ENCODE measurements around the gene CCL27. TPM values are rescaled to one million over a fixed set of nuclear protein-coding genes. Genes with fewer than 3 reads are reported as not detected.
A peak's percentile ranks its signal among the peaks of the same experiment; 100 is the strongest.

The CCL27 gene
- total RNA-seq, 6 donors from 2014 or later = 32.5 TPM; not detected in 5

GRCh38 chr9:34637356-34638137 lies 24.9 kb downstream of the CCL27 start, which contains the start of gene SIGMAR1:
SIGMAR1 (minus strand) TSS chr9:34637787; CDS start chr9:34637697, 90 bp downstream.
- peak; percentile 97 to 98 for ATAC-seq (ENCODE audit: low FRiP score in 2 of 2)
- DNase-seq = peak; percentile 94 to 98
- TF ChIP-seq POLR2AphosphoS5 (IDR thresholded peaks at IDR 0.05) = peak; percentile 77 to 88
- TF ChIP-seq CTCF (IDR thresholded peaks at IDR 0.05) = peak in 3 of 6 experiments; percentile 35 to 47 (median 45)
- peak in 3 of 4 donors; percentile 13 to 93 (median 70) for TF ChIP-seq POLR2A (IDR thresholded peaks at IDR 0.05)
- no peak for TF ChIP-seq EP300 (IDR thresholded peaks at IDR 0.05)
- peaks cover 0 to 8% (median 4%) of the 10 kb centered on the region in 4 donors for H3K36me3 ChIP-seq
- peak within 1 kb of the TSS; percentile 58 to 91 (median 81) for H3K4me3 ChIP-seq
- 0% methylated on average over 19 to 37 of the region's 74 CpGs for whole genome bisulfite sequencing, 2 donors
- H3K9me3 ChIP-seq = no peaks in the 10 kb centered on the region
- H3K27me3 ChIP-seq = no peaks in the 10 kb centered on the region
- H3K4me1 ChIP-seq = peaks cover 21 to 23% (median 22%) of the 10 kb centered on the region in 4 donors
- peak within 1 kb of the TSS; percentile 73 to 94 (median 88) for H3K27ac ChIP-seq

- Histone ChIP-seq H3K27ac (peak overlapping the region; percentile 73 to 94 (median 88)), H3K4me1 (peaks cover 21 to 23% (median 22%) of the 10 kb centered on the region in 4 donors), H3K36me3 (peaks cover 0 to 8% (median 4%) of the 10 kb centered on the region in 4 donors), H3K9me3 (no peaks in the 10 kb centered on the region), H3K27me3 (no peaks in the 10 kb centered on the region), H3K4me3 (peak overlapping the region; percentile 58 to 91 (median 81))
- TF ChIP-seq POLR2A (IDR thresholded peaks at IDR 0.05) = no peak
- no peak for TF ChIP-seq CTCF (IDR thresholded peaks at IDR 0.05)
- no peak for TF ChIP-seq POLR2AphosphoS5 (IDR thresholded peaks at IDR 0.05)
- no peak for TF ChIP-seq EP300 (IDR thresholded peaks at IDR 0.05)
- ATAC-seq (ENCODE audit: low FRiP score in 2 of 2) (no peak), DNase-seq (no peak)
- 5 to 12% methylated on average over 15 to 17 of the region's 23 CpGs for WGBS, 2 donors
These were observed 25.6 kb downstream of the CCL27 start for GRCh38 chr9:34636791-34637355.

DNA sequence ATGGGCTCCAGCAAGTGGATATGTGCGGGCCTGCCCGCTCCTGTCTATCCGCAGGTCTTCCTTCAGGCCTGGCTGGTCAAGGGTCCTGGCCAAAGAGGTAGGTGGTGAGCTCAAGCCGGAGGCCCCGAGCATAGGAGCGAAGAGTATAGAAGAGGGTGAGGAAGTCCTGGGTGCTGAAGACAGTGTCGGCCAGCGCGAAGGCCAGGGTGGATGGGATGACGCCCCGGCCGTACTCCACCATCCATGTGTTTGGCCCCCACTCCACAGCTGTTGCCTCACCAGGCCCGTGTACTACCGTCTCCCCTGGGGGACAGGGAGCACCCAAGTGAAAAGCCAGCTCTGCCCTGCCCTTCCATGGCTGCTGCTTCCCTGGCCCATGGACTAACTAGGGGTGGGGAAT lies 26.9 kb downstream of the CCL27 start:
- peaks cover 21 to 23% (median 22%) of the 10 kb centered on the region in 4 donors for H3K4me1 ChIP-seq
- no peak overlapping the region for H3K27ac ChIP-seq
- ATAC-seq (ENCODE audit: low FRiP score in 2 of 2) = no peak
- TF ChIP-seq EP300 (IDR thresholded peaks at IDR 0.05) (no peak), CTCF (IDR thresholded peaks at IDR 0.05) (no peak), POLR2AphosphoS5 (IDR thresholded peaks at IDR 0.05) (no peak), POLR2A (IDR thresholded peaks at IDR 0.05) (no peak)
- H3K36me3 ChIP-seq = peaks cover 0 to 8% (median 4%) of the 10 kb centered on the region in 4 donors
- H3K4me3 ChIP-seq = no peak overlapping the region
- no peak for DNase-seq
- H3K27me3 ChIP-seq = no peaks in the 10 kb centered on the region
- 98% methylated on average over 12 to 14 of the region's 14 CpGs for WGBS, 2 donors
- no peaks in the 10 kb centered on the region for H3K9me3 ChIP-seq

DNA sequence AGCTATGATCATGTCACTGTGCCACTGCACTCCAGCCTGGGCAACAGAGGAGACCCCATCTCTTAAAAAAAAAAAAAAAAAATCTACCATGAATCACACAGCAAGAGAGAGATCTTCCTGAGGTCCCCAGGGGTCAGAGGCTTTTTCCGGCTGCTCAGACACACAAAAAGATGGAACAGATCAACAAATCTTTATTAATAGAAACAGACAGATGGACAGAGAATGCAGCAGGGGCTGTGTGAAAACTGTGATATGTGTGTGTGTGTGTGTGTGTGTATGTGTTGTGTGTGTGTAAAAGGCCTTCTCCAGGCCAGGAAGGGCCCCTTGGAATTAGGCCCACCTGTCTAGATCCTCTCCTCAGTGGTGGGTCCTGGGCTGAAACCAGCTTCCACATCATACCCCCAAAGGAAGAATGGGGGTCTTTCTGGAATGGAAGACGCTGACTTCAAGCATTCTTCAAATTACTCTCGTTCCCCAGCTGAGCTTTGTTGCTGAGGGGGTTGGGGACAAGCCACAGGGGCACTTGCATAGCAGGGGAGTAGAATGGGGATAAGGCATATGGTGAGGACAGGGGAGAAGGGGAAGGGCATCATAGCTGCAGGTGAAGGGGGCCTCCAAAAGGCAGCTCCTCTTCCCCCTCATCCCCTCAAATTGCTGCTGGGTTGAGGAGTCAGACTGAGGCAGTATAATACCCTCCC lies 27.8 kb downstream of the CCL27 start:
- ATAC-seq (ENCODE audit: low FRiP score in 2 of 2) (no peak), DNase-seq (no peak)
- no peak overlapping the region for H3K4me3 ChIP-seq
- peaks cover 21 to 23% (median 22%) of the 10 kb centered on the region in 4 donors for H3K4me1 ChIP-seq
- whole genome bisulfite sequencing, 2 donors = 86 to 89% methylated on average over 3 of the region's 3 CpGs
- peaks cover 0 to 7% (median 3%) of the 10 kb centered on the region in 4 donors for H3K27me3 ChIP-seq
- no peak overlapping the region for H3K27ac ChIP-seq
- TF ChIP-seq EP300 (IDR thresholded peaks at IDR 0.05) = no peak
- TF ChIP-seq POLR2A (IDR thresholded peaks at IDR 0.05) = no peak
- no peak for TF ChIP-seq CTCF (IDR thresholded peaks at IDR 0.05)
- no peak for TF ChIP-seq POLR2AphosphoS5 (IDR thresholded peaks at IDR 0.05)
- H3K36me3 ChIP-seq = peaks cover 0 to 8% (median 4%) of the 10 kb centered on the region in 4 donors
- H3K9me3 ChIP-seq = no peaks in the 10 kb centered on the region

Data from upper lobe of left lung (tissue), 6 donors.